ENCODE data around the gene SORBS1.

- TF ChIP-seq, protein P1, sequence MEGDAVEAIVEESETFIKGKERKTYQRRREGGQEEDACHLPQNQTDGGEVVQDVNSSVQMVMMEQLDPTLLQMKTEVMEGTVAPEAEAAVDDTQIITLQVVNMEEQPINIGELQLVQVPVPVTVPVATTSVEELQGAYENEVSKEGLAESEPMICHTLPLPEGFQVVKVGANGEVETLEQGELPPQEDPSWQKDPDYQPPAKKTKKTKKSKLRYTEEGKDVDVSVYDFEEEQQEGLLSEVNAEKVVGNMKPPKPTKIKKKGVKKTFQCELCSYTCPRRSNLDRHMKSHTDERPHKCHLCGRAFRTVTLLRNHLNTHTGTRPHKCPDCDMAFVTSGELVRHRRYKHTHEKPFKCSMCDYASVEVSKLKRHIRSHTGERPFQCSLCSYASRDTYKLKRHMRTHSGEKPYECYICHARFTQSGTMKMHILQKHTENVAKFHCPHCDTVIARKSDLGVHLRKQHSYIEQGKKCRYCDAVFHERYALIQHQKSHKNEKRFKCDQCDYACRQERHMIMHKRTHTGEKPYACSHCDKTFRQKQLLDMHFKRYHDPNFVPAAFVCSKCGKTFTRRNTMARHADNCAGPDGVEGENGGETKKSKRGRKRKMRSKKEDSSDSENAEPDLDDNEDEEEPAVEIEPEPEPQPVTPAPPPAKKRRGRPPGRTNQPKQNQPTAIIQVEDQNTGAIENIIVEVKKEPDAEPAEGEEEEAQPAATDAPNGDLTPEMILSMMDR (IDR thresholded peaks at IDR 0.05; ENCODE audit: insufficient read depth, low read depth, low read length), result no peak
- TF ChIP-seq EZH2 (IDR thresholded peaks at IDR 0.05; ENCODE audit: insufficient read depth, low read length), result no peak
Measured at GRCh38 chr10:95324436-95325268, 236.5 kb downstream of the SORBS1 start.

Measured in astrocyte (in vitro differentiated cells and primary cell).